Astrocyte of the spinal cord (primary cell): ENCODE results near the gene WNK4.

Experiments used
- DNase-seq: peaks from one replicate; pipeline ENCODE4 v3.0.0; 2011; ENCODE audit warnings: low read depth, low spot score
- H3K4me3 ChIP-seq: 2 replicates; pipeline ENCODE4 v1.5.1; 2011; ENCODE audit warnings: low read depth, mild to moderate bottlenecking, low read length, moderate library complexity
- in situ Hi-C: cut with HindIII; loops from 2 replicates; pipeline ENCODE4 v1.10.0; 2017; ENCODE audit warnings: low sequenced_read_pairs
- TF ChIP-seq, protein P1 (sequence below): IDR thresholded peaks from 2 replicates; pipeline ENCODE4 v1.5.1; 2012; ENCODE audit warnings: low read depth, mild to moderate bottlenecking, low read length, inconsistent platforms

WNK4 gene

DNA sequence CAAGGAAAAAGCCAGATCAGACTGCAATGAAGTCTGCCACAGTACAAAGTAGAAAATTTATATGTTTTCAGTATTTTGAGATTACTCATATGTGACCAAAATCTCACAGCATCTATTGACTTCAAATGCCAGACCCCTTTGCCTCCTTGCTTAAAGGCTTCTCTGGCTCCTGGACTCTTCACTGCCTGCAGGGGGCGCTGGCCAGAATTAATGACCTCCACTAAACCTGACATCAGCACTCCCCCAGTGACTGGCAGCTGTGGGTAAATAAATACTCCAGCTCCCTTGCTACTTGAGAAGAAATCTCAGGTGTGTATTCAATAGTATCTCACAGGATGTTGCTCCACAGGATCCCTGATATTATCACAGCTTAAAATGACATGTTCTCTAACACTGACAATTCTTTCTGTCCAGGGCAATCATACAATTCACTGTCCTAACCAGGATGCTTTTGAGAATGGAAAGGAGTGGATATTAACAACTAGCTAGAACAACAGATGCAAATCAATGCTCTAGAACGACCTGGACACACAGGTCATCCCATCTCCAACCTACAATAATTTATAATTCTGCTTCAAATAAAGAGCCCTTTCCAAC, 39.6 kb downstream of the WNK4 start:
- no peak overlapping the region for H3K4me3 ChIP-seq
- TF ChIP-seq, protein P1, sequence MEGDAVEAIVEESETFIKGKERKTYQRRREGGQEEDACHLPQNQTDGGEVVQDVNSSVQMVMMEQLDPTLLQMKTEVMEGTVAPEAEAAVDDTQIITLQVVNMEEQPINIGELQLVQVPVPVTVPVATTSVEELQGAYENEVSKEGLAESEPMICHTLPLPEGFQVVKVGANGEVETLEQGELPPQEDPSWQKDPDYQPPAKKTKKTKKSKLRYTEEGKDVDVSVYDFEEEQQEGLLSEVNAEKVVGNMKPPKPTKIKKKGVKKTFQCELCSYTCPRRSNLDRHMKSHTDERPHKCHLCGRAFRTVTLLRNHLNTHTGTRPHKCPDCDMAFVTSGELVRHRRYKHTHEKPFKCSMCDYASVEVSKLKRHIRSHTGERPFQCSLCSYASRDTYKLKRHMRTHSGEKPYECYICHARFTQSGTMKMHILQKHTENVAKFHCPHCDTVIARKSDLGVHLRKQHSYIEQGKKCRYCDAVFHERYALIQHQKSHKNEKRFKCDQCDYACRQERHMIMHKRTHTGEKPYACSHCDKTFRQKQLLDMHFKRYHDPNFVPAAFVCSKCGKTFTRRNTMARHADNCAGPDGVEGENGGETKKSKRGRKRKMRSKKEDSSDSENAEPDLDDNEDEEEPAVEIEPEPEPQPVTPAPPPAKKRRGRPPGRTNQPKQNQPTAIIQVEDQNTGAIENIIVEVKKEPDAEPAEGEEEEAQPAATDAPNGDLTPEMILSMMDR: peak; percentile 84
- in situ Hi-C loops: no loop called here
- DNase-seq: peak; percentile 38

DNA sequence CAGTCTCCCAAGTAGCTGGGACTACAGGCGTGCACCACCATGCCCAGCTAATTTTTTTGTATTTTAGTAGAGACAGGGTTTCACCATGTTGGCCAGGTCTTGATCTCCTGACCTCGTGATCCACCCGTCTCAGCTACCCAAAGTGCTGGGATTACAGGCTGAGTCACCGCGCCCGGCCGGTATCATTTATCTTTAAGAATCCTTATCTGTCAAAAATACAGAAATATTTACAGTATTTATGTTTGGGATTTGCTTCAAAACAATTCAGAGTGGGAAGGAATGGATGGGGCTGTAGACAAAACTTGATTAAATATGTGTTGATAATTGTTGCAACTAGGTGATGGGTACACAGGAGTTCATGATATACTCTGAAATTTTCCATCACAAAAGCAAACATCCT, 40.8 kb downstream of the WNK4 start:
- in situ Hi-C loops: no loop called here
- DNase-seq: no peak
- TF ChIP-seq, protein P1: no peak
- no peak overlapping the region for H3K4me3 ChIP-seq

DNA sequence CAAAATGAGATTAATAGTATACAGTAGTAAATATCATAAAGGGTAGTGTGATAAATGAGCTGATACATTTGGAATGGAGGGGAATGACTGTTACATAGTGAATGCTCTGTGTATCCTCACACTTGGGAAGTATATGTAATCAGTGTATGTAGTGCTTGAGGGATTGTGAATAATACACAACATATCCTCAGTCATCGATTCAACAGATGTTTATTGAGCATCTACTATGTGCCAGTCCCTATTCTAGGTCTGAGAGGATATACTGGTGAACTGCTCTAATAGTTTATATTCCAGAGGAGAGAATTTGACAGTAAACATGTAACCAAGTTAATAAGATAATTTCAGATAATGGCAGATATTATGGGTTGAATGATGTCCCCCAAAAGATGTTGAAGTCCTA, 47.1 kb downstream of the WNK4 start:
- H3K4me3 ChIP-seq: no peak overlapping the region
- no peak for DNase-seq
- in situ Hi-C loops: no loop called here
- TF ChIP-seq, protein P1: no peak

DNA sequence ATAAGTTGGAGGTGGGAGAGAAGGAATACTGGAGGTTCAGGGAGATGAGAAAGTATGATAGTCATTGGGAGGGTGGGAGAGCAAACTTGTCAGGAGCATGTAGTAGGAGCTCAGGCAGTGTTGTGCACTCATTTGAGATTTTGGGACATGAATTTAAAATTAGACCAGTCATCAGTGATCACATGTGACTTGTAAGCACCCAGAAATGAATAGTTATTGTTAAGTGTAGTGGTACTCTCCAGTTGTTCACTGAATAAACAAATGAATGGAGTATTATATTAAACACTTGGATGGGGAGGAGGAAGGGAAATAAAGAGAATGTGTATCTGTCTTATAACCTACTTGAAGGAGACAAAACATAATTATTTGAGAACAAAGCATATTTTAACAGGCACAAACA, 50.6 kb downstream of the WNK4 start:
- no peak for DNase-seq
- in situ Hi-C loops: no loop called here
- H3K4me3 ChIP-seq: no peak overlapping the region
- TF ChIP-seq, protein P1: no peak

DNA sequence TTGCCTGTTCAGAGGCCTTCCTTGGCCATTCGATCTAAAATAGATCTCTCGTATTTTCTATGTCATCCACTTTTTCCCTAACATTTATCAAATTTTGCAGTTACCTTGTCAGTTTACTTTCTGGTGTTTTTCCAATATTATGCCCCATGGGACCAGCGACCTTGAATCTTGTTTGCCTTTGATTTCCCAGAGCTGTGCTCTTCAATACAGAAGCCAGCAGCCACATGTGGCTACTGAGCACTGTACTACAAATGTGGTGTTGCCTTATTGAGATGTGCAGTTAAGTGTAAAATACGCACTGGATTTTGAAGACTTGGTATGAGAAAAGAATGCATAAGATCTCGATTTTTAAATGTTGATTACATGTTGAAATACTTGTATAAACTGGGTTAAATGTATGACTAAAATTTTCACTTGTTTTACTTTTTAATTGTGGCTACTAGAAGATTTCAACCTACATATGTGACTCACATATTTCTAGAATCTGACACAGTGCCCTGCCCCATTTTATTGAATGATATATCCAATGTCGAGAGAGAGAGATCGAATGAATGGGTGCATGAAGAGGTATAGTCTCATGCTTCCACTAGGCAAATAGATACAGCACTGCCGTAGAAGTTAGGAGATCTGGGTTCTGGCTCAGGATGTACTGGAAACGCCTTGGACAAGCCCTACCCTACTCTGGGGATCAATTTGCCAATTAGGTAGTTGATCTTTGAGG, 52.0 kb downstream of the WNK4 start:
- peak overlapping the region; percentile 100 for H3K4me3 ChIP-seq
- TF ChIP-seq, protein P1: no peak
- in situ Hi-C loops: no loop called here
- no peak for DNase-seq

DNA sequence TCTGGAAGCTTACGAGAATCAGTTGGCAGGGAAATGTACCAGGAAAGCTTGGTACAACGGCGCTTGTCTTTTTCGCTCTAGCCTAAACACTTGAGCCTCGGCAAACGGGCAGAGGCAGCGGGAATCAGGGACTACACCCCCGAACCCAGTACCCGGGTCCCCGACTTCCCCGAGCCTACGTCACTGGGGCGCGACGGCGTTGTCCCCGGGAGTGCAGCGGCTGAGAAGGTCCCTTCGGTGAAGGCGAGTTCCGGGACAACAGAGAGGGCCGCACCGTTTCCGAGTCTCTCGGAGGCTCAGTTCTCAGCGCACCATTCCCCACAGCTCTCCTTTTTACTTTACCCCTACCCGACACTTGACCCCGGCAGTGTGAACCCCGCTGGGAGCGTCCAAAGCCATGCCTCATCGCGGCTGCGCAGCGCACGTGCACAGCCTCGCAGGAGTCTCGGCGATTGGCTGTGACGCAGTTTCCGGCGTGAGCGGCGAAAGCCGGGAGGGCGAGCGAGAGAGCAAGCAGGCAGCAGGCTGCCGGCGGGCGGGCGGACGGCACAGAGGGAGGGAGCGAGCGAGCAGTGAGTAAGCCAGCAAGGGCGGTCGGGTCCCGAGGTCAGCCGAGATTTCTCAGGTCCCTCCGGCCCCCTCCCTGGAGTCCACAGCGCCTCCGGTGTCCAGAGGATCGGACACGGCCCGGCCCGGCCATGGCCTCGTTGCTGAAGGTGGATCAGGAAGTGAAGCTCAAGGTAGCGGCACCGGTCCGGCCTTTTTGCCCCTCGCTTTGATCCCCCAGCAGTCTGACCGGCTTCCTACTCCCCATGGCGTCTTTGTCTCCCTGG, 52.7 kb downstream of the WNK4 start, which contains the start of gene PSME3:
Gene PSME3 (plus strand): TSS at position 464 of the 833 bp plus-strand sequence. CDS start 235 bp downstream, at position 699.
- in situ Hi-C loops: no loop called here
- peak within 1 kb of the TSS; percentile 100 for H3K4me3 ChIP-seq
- peak; percentile 89 for DNase-seq
- TF ChIP-seq, protein P1: peak; percentile 2
